ENCODE results near the gene MAD1L1.
A peak's percentile ranks its signal among the peaks of the same experiment; 100 is the strongest.
"Not testable (repeated sequence)": the region's sequence is repeated elsewhere in the genome, so short reads cannot be mapped to it uniquely, and the experiment has no call there.

MAD1L1 gene

GRCh38 chr7:2080477-2080876 lies 152.3 kb downstream of the MAD1L1 start:
- DNase-seq = no peak

- DNase-seq = no peak
Measured at GRCh38 chr7:2080060-2080387, 152.7 kb downstream of the MAD1L1 start.

GRCh38 chr7:2079332-2080059 lies 153.2 kb downstream of the MAD1L1 start:
- DNase-seq = no peak

- DNase-seq = no peak
Measured at GRCh38 chr7:2078899-2079298, 153.8 kb downstream of the MAD1L1 start.

GRCh38 chr7:2076649-2077064 lies 156.1 kb downstream of the MAD1L1 start:
- DNase-seq = no peak

GRCh38 chr7:2075811-2076210 lies 156.9 kb downstream of the MAD1L1 start:
- no peak for DNase-seq

- no peak for DNase-seq
Measured at GRCh38 chr7:2074691-2075090, 158.1 kb downstream of the MAD1L1 start.

- DNase-seq = no peak
Measured at GRCh38 chr7:2072798-2073197, 159.9 kb downstream of the MAD1L1 start.

GRCh38 chr7:2072042-2072441 lies 160.7 kb downstream of the MAD1L1 start:
- DNase-seq = no peak

- DNase-seq = no peak
Measured at GRCh38 chr7:2071133-2071832, 161.5 kb downstream of the MAD1L1 start.

- DNase-seq = no peak
Measured at GRCh38 chr7:2070151-2070763, 162.5 kb downstream of the MAD1L1 start.

GRCh38 chr7:2069472-2069860 lies 163.3 kb downstream of the MAD1L1 start:
- DNase-seq = no peak

GRCh38 chr7:2068693-2069471 lies 163.9 kb downstream of the MAD1L1 start:
- no peak for DNase-seq

GRCh38 chr7:2066251-2066919 lies 166.4 kb downstream of the MAD1L1 start:
- DNase-seq = peak; percentile 2 to 7

GRCh38 chr7:2065528-2065927 lies 167.2 kb downstream of the MAD1L1 start:
- no peak for DNase-seq

GRCh38 chr7:2063563-2064260 lies 169.0 kb downstream of the MAD1L1 start:
- no peak for DNase-seq

GRCh38 chr7:2062648-2063047 lies 170.1 kb downstream of the MAD1L1 start:
- no peak for DNase-seq

- DNase-seq = no peak
Measured at GRCh38 chr7:2060701-2061100, 172.0 kb downstream of the MAD1L1 start.

- DNase-seq = no peak
Measured at GRCh38 chr7:2059964-2060700, 172.6 kb downstream of the MAD1L1 start.

GRCh38 chr7:2058246-2058645 lies 174.5 kb downstream of the MAD1L1 start:
- not testable (repeated sequence) for DNase-seq

GRCh38 chr7:2055956-2056355 lies 176.8 kb downstream of the MAD1L1 start:
- no peak for DNase-seq

Data from stimulated activated CD4-positive, alpha-beta T cell treated with anti-CD3 and anti-CD28 coated beads, Interleukin-2, amount 100 ng/mL, for 48 hours (primary cell).